ENCODE data around the gene MICU1.

Gene MICU1

DNA sequence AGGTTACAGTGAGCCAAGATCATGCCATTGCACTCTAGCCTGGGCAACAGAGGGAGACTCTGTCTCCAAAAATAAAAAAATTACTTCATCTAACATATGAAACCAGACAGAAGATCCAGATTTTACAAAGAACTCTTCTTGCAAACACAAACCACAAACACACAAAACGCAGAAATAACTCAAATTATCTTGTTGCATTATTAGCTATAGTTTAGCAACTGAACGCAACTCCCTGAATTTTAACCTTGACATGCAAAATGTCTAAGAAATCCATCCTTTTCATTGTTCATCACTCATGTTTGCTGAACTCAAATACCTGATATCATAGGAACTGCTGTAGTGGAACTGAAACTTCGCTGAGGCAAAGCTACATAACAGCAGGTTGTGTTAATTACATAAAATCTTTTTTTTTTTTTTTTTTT, 64.1 kb downstream of the MICU1 start:
- H3K4me3 ChIP-seq (ENCODE audit: low read length): no peak overlapping the region
- H3K4me2 ChIP-seq (ENCODE audit: low read length): no peak overlapping the region
- H3K27me3 ChIP-seq (ENCODE audit: control insufficient read depth, low read length): no peaks in the 10 kb centered on the region
- no peaks in the 10 kb centered on the region for H3F3A ChIP-seq (ENCODE audit: control insufficient read depth, insufficient read depth)
- H3K27ac ChIP-seq (ENCODE audit: low read depth, low read length): no peak overlapping the region
- no peaks in the 10 kb centered on the region for H4K20me1 ChIP-seq (ENCODE audit: control insufficient read depth, insufficient read depth, low read depth, low read length)
- TF ChIP-seq, protein P1, sequence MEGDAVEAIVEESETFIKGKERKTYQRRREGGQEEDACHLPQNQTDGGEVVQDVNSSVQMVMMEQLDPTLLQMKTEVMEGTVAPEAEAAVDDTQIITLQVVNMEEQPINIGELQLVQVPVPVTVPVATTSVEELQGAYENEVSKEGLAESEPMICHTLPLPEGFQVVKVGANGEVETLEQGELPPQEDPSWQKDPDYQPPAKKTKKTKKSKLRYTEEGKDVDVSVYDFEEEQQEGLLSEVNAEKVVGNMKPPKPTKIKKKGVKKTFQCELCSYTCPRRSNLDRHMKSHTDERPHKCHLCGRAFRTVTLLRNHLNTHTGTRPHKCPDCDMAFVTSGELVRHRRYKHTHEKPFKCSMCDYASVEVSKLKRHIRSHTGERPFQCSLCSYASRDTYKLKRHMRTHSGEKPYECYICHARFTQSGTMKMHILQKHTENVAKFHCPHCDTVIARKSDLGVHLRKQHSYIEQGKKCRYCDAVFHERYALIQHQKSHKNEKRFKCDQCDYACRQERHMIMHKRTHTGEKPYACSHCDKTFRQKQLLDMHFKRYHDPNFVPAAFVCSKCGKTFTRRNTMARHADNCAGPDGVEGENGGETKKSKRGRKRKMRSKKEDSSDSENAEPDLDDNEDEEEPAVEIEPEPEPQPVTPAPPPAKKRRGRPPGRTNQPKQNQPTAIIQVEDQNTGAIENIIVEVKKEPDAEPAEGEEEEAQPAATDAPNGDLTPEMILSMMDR (IDR thresholded peaks at IDR 0.05; ENCODE audit: low read depth, low read length, poor library complexity, severe bottlenecking): no peak
- no peak for TF ChIP-seq EZH2phosphoT487 (IDR thresholded peaks at IDR 0.05; ENCODE audit: borderline replicate concordance, low read length)
- H3K9me2 ChIP-seq (replicated peaks; ENCODE audit: control insufficient read depth, low read length): no peaks in the 10 kb centered on the region
- H3K79me2 ChIP-seq (ENCODE audit: control insufficient read depth, low read length): no peaks in the 10 kb centered on the region
- H3K36me3 ChIP-seq (ENCODE audit: control insufficient read depth, low read length): peaks cover 8% of the 10 kb centered on the region
- H3K4me1 ChIP-seq (ENCODE audit: control insufficient read depth, low read length): no peaks in the 10 kb centered on the region
- no peaks in the 10 kb centered on the region for H3K9me3 ChIP-seq (ENCODE audit: control insufficient read depth, insufficient read depth, low read length)

DNA sequence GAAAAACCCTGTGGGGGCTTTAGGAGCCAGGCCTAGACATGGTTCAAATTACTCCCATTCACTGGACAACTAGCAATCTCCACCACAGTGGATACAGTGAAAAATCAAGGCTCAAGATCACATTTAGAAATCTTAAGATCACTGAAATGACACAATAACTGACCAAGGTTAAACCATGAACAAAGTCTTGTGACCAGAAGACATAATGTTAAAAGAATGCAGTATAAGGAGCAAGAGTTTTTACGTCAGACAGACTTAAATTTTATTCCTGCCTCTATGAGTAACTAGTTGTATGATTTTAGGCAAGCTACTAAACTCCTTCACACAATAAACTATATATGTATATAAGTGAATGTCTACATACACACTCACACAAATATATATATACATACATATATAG, 68.5 kb downstream of the MICU1 start:
- no peak overlapping the region for H3K4me2 ChIP-seq (ENCODE audit: low read length)
- H3K9me2 ChIP-seq (replicated peaks; ENCODE audit: control insufficient read depth, low read length): no peaks in the 10 kb centered on the region
- no peaks in the 10 kb centered on the region for H3F3A ChIP-seq (ENCODE audit: control insufficient read depth, insufficient read depth)
- H3K4me3 ChIP-seq (ENCODE audit: low read length): no peak overlapping the region
- H3K79me2 ChIP-seq (ENCODE audit: control insufficient read depth, low read length): no peaks in the 10 kb centered on the region
- no peaks in the 10 kb centered on the region for H3K4me1 ChIP-seq (ENCODE audit: control insufficient read depth, low read length)
- H3K9me3 ChIP-seq (ENCODE audit: control insufficient read depth, insufficient read depth, low read length): no peaks in the 10 kb centered on the region
- H3K27ac ChIP-seq (ENCODE audit: low read depth, low read length): no peak overlapping the region
- H3K27me3 ChIP-seq (ENCODE audit: control insufficient read depth, low read length): no peaks in the 10 kb centered on the region
- TF ChIP-seq, protein P1 (IDR thresholded peaks at IDR 0.05; ENCODE audit: low read depth, low read length, poor library complexity, severe bottlenecking): no peak
- no peak for TF ChIP-seq EZH2phosphoT487 (IDR thresholded peaks at IDR 0.05; ENCODE audit: borderline replicate concordance, low read length)
- no peaks in the 10 kb centered on the region for H4K20me1 ChIP-seq (ENCODE audit: control insufficient read depth, insufficient read depth, low read depth, low read length)
- peaks cover 8% of the 10 kb centered on the region for H3K36me3 ChIP-seq (ENCODE audit: control insufficient read depth, low read length)

DNA sequence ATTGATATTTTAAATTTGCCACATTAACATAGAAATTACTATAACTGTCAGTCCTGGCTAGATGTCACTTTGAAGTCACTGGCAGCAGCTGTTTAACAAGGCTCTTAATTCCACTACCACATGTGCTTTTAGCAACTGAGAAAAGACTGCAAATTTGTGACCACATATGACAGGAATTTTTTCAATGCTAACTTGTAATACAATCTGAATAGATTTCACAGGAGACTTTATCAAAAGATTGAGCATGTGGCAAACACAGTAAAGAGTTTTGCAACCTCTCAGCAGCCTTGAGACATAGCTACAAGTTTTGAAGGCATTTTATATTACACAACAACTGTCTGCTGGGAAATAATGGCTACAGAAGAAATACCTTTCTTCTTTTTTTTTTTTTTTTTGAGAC, 73.0 kb downstream of the MICU1 start:
- no peak overlapping the region for H3K27ac ChIP-seq (ENCODE audit: low read depth, low read length)
- no peak for TF ChIP-seq EZH2phosphoT487 (IDR thresholded peaks at IDR 0.05; ENCODE audit: borderline replicate concordance, low read length)
- TF ChIP-seq, protein P1 (IDR thresholded peaks at IDR 0.05; ENCODE audit: low read depth, low read length, poor library complexity, severe bottlenecking): no peak
- no peaks in the 10 kb centered on the region for H3K9me3 ChIP-seq (ENCODE audit: control insufficient read depth, insufficient read depth, low read length)
- no peak overlapping the region for H3K4me2 ChIP-seq (ENCODE audit: low read length)
- no peaks in the 10 kb centered on the region for H3K27me3 ChIP-seq (ENCODE audit: control insufficient read depth, low read length)
- no peaks in the 10 kb centered on the region for H3K9me2 ChIP-seq (replicated peaks; ENCODE audit: control insufficient read depth, low read length)
- no peaks in the 10 kb centered on the region for H3K79me2 ChIP-seq (ENCODE audit: control insufficient read depth, low read length)
- H4K20me1 ChIP-seq (ENCODE audit: control insufficient read depth, insufficient read depth, low read depth, low read length): no peaks in the 10 kb centered on the region
- peaks cover 10% of the 10 kb centered on the region for H3K36me3 ChIP-seq (ENCODE audit: control insufficient read depth, low read length)
- no peaks in the 10 kb centered on the region for H3F3A ChIP-seq (ENCODE audit: control insufficient read depth, insufficient read depth)
- H3K4me3 ChIP-seq (ENCODE audit: low read length): no peak overlapping the region
- no peaks in the 10 kb centered on the region for H3K4me1 ChIP-seq (ENCODE audit: control insufficient read depth, low read length)

DNA sequence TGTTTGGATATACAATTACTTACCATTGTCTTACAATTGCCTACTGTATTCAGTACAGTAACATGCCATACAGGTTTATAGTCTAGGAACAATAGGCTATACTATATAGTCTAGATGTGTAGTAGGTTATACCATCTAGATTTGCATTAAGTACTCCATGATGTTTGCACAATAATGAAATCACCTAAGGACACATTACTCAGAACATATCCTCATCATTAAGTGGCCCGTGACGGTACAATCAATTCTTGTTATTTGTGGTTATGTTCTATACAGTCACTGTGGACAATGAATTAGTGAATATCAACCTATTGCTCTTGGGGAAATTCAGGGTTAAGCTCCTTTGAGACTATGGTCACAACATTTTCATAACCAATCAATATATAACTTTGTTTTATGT, 75.6 kb downstream of the MICU1 start:
- Histone ChIP-seq H3K9me3 (ENCODE audit: control insufficient read depth, insufficient read depth, low read length) (no peaks in the 10 kb centered on the region), H3K79me2 (ENCODE audit: control insufficient read depth, low read length) (no peaks in the 10 kb centered on the region), H3F3A (ENCODE audit: control insufficient read depth, insufficient read depth) (no peaks in the 10 kb centered on the region), H3K9me2 (replicated peaks; ENCODE audit: control insufficient read depth, low read length) (no peaks in the 10 kb centered on the region), H3K4me3 (ENCODE audit: low read length) (no peak overlapping the region), H3K36me3 (ENCODE audit: control insufficient read depth, low read length) (peaks cover 10% of the 10 kb centered on the region), H3K4me2 (ENCODE audit: low read length) (no peak overlapping the region), H4K20me1 (ENCODE audit: control insufficient read depth, insufficient read depth, low read depth, low read length) (no peaks in the 10 kb centered on the region), H3K27me3 (ENCODE audit: control insufficient read depth, low read length) (no peaks in the 10 kb centered on the region), H3K4me1 (ENCODE audit: control insufficient read depth, low read length) (no peaks in the 10 kb centered on the region), H3K27ac (ENCODE audit: low read depth, low read length) (no peak overlapping the region)
- TF ChIP-seq EZH2phosphoT487 (IDR thresholded peaks at IDR 0.05; ENCODE audit: borderline replicate concordance, low read length): no peak
- TF ChIP-seq, protein P1 (IDR thresholded peaks at IDR 0.05; ENCODE audit: low read depth, low read length, poor library complexity, severe bottlenecking): no peak
